Neural progenitor cell (in vitro differentiated cells): ENCODE results near the gene PDCD6IP.

Source experiments
- CTCF ChIP-seq: fragments of 200-600 bp; sonication (generic); IDR thresholded peaks from 2 replicates; pipeline ENCODE4 v1.5.1; 2017; ENCODE audit warnings: antibody characterized with exemption, mild to moderate bottlenecking
- EZH2 ChIP-seq: fragments of 200-600 bp; sonication (generic); IDR thresholded peaks from 2 replicates; pipeline ENCODE4 v1.6.1; 2017; ENCODE audit warnings: antibody characterized with exemption, mild to moderate bottlenecking, moderate library complexity
- EZH2phosphoT487 ChIP-seq: fragments of 200-600 bp; sonication (generic); IDR thresholded peaks from 2 replicates; pipeline ENCODE4 v1.6.1; 2017; ENCODE audit warnings: antibody characterized with exemption

GRCh38 chr3:33895658-33896057 is 97.2 kb downstream of the PDCD6IP start:
- TF ChIP-seq CTCF (no peak), EZH2phosphoT487 (no peak), EZH2 (no peak)
